ENCODE results near the gene GMPR2.
A peak's percentile ranks its signal among the peaks of the same experiment; 100 is the strongest.

Gene GMPR2

DNA sequence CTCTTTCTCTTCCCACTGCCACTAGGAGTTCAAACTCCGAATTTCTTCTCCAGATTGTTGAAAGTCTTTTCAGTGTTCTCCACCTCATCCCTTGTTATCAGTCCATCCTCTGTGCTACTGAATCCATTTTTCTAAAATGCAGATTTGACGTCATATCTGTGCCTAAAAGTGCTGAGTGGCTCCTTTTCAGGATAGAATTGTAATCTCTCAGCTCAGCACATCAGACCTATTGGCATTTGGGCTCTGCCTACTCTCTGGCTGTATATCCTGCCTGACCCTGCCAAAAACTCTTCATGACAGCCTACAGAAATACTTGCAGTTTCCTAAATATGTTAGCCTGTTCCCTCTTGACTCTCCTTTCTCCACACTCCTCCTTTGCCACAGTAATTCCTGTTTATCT, 39.7 kb downstream of the GMPR2 start:
- H3K4me1 ChIP-seq: peaks cover 11% of the 10 kb centered on the region
- H3K9me3 ChIP-seq (ENCODE audit: control insufficient read depth, low read length): no peaks in the 10 kb centered on the region
- no peaks in the 10 kb centered on the region for H3K36me3 ChIP-seq (ENCODE audit: control insufficient read depth, insufficient read depth, low read length)
- no peak for TF ChIP-seq CTCF (IDR thresholded peaks at IDR 0.05)
- H3K4me3 ChIP-seq (ENCODE audit: low read depth, low read length): no peak overlapping the region
- no peak overlapping the region for H3K9ac ChIP-seq
- H3K4me2 ChIP-seq (ENCODE audit: low read length): no peak overlapping the region
- no peaks in the 10 kb centered on the region for H3K27me3 ChIP-seq (ENCODE audit: control insufficient read depth, insufficient read depth, low read length)
- peak overlapping the region; percentile 98 for H2AFZ ChIP-seq
- no peak overlapping the region for H3K27ac ChIP-seq
- H3K79me2 ChIP-seq: peaks cover 8% of the 10 kb centered on the region

GRCh38 chr14:24273422-24273998, 40.8 kb downstream of the GMPR2 start:
- Histone ChIP-seq H3K4me1 (peaks cover 11% of the 10 kb centered on the region), H3K27ac (no peak overlapping the region), H3K4me3 (ENCODE audit: low read depth, low read length) (no peak overlapping the region), H3K9ac (no peak overlapping the region), H3K9me3 (ENCODE audit: control insufficient read depth, low read length) (no peaks in the 10 kb centered on the region), H2AFZ (no peak overlapping the region), H3K36me3 (ENCODE audit: control insufficient read depth, insufficient read depth, low read length) (no peaks in the 10 kb centered on the region), H3K27me3 (ENCODE audit: control insufficient read depth, insufficient read depth, low read length) (no peaks in the 10 kb centered on the region), H3K79me2 (peaks cover 8% of the 10 kb centered on the region), H3K4me2 (ENCODE audit: low read length) (no peak overlapping the region)
- no peak for TF ChIP-seq CTCF (IDR thresholded peaks at IDR 0.05)

DNA sequence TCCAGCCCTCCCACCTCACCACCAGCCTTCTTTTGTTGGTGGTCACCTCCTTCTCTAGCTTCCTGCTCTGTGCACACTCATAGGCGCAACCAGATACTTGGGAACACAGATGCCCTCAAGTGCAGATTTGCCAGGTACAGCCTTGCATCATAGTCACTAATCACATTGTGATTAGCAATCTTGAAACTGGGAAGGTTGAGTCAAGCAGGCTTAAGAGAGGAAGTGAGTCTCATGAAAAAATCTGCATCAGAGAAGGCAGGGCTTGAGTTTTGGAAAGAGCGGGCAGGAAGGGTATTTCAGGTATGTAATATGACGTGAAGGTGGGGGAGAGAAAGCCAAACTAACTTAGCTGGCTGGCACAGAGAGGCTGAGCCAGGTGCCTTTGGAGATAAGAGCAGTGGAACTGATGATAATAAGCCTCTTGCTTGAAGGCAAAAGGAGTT, 41.4 kb downstream of the GMPR2 start:
- peaks cover 11% of the 10 kb centered on the region for H3K4me1 ChIP-seq
- no peak overlapping the region for H3K4me2 ChIP-seq (ENCODE audit: low read length)
- no peak overlapping the region for H3K4me3 ChIP-seq (ENCODE audit: low read depth, low read length)
- no peak overlapping the region for H2AFZ ChIP-seq
- no peaks in the 10 kb centered on the region for H3K9me3 ChIP-seq (ENCODE audit: control insufficient read depth, low read length)
- H3K27ac ChIP-seq: no peak overlapping the region
- TF ChIP-seq CTCF (IDR thresholded peaks at IDR 0.05): no peak
- no peak overlapping the region for H3K9ac ChIP-seq
- peaks cover 8% of the 10 kb centered on the region for H3K79me2 ChIP-seq
- no peaks in the 10 kb centered on the region for H3K27me3 ChIP-seq (ENCODE audit: control insufficient read depth, insufficient read depth, low read length)
- H3K36me3 ChIP-seq (ENCODE audit: control insufficient read depth, insufficient read depth, low read length): no peaks in the 10 kb centered on the region

GRCh38 chr14:24277071-24277470, 44.3 kb downstream of the GMPR2 start:
- no peak overlapping the region for H3K4me3 ChIP-seq (ENCODE audit: low read depth, low read length)
- no peak overlapping the region for H2AFZ ChIP-seq
- no peaks in the 10 kb centered on the region for H3K36me3 ChIP-seq (ENCODE audit: control insufficient read depth, insufficient read depth, low read length)
- H3K27me3 ChIP-seq (ENCODE audit: control insufficient read depth, insufficient read depth, low read length): no peaks in the 10 kb centered on the region
- peaks cover 8% of the 10 kb centered on the region for H3K79me2 ChIP-seq
- no peak overlapping the region for H3K9ac ChIP-seq
- H3K4me1 ChIP-seq: peaks cover 4% of the 10 kb centered on the region
- H3K4me2 ChIP-seq (ENCODE audit: low read length): no peak overlapping the region
- H3K27ac ChIP-seq: no peak overlapping the region
- H3K9me3 ChIP-seq (ENCODE audit: control insufficient read depth, low read length): no peaks in the 10 kb centered on the region
- TF ChIP-seq CTCF (IDR thresholded peaks at IDR 0.05): no peak

DNA sequence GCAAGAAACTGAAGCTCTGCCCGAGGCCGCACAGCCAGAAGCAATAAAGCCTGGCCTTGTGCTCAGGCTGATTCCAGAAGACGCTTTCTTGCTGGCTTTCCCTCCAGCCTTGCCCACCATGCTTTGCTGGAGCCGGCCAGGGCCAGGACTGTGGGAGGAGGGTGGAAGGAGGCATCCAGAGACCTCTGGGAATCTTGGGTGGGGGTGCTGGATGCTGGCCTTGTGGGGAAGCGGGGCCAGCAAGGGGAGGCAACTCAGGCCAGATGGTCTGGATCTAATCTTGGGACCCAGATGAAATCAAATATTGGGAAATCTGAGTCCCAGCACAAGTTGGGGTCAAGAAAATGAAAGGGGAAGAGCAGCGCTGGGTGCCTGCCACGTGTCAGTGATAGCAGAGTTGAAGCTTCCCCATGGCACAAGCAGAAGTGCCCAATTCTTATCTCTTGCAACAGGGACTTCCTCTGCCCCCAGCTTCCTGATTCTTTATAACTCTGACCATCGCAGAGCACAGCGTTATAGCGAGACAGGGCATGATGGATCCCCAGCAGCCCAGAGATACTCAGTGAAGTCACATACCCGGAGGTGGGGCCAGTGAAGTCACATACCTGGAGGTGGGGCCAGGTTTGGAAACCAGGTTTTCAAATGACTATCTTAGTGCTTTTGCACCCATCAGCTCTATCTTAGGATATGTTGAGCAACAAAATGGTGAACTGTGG, 45.0 kb downstream of the GMPR2 start:
- H3K79me2 ChIP-seq: peaks cover 8% of the 10 kb centered on the region
- no peaks in the 10 kb centered on the region for H3K27me3 ChIP-seq (ENCODE audit: control insufficient read depth, insufficient read depth, low read length)
- no peak overlapping the region for H3K9ac ChIP-seq
- no peak overlapping the region for H2AFZ ChIP-seq
- no peak overlapping the region for H3K4me2 ChIP-seq (ENCODE audit: low read length)
- no peak overlapping the region for H3K27ac ChIP-seq
- H3K4me1 ChIP-seq: no peaks in the 10 kb centered on the region
- no peaks in the 10 kb centered on the region for H3K9me3 ChIP-seq (ENCODE audit: control insufficient read depth, low read length)
- no peak for TF ChIP-seq CTCF (IDR thresholded peaks at IDR 0.05)
- H3K4me3 ChIP-seq (ENCODE audit: low read depth, low read length): no peak overlapping the region
- H3K36me3 ChIP-seq (ENCODE audit: control insufficient read depth, insufficient read depth, low read length): no peaks in the 10 kb centered on the region

Measured in parathyroid adenoma (tissue), 2 donors.